Measurements from ENCODE around the gene RBM44.

Gene RBM44

GRCh38 chr2:237876532-237876931 is 78.0 kb downstream of the RBM44 start:
- no peak for TF ChIP-seq CTCF (IDR thresholded peaks at IDR 0.05)
- H3K27ac ChIP-seq: peak overlapping the region; percentile 46 to 72
- no peak overlapping the region for H3K4me3 ChIP-seq
- DNase-seq (ENCODE audit: low spot score): no peak

- Histone ChIP-seq H3K4me3 (no peak overlapping the region), H3K27ac (peak overlapping the region; percentile 46 to 72)
- no peak for TF ChIP-seq CTCF (IDR thresholded peaks at IDR 0.05)
- DNase-seq (ENCODE audit: low spot score): peak; percentile 65
Observed at GRCh38 chr2:237876951-237877491, 78.4 kb downstream of the RBM44 start.

- TF ChIP-seq CTCF (IDR thresholded peaks at IDR 0.05): no peak
- H3K4me3 ChIP-seq: no peak overlapping the region
- peak overlapping the region; percentile 46 to 72 for H3K27ac ChIP-seq
- DNase-seq (ENCODE audit: low spot score): peak; percentile 66
Observed at GRCh38 chr2:237877576-237878307, 79.2 kb downstream of the RBM44 start.

DNA sequence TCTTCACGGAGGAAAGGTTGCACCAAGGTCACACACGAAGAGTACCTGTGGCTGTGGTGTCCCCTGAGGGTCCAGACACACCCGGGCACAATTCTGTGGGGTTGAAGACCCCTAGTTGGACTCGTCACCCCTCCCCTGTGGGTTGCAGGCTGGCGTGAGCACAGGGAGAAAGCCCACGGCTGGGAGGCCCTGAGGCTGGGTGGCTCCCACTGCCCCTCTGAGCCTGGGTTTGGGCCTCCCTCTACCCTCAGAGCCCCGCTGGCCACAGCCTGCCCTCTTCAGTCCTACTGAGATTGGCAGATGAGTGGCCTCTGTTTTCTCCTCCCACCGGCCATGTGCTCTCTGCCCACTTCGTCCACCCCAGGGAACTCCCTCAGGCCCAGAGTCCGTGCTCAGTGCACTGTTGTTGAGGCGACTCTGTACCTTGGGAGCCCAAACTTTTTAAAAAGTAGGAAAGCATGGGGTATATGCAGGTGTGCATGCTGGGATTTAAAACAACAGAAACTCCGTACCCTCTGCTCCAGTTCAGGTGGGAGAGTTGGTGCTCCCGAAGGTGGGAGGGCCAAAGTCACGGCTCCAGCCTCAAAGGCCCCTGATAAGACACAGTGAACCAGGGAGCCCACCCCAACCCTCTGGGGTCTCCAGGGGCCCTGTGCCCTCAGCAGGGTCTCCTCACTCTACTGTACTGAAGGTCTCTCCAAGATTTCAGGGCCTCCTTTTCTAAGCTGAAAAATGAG is 79.9 kb downstream of the RBM44 start:
- H3K4me3 ChIP-seq: no peak overlapping the region
- H3K27ac ChIP-seq: peak overlapping the region; percentile 37 to 72
- TF ChIP-seq CTCF (IDR thresholded peaks at IDR 0.05): no peak
- DNase-seq (ENCODE audit: low spot score): peak; percentile 70

DNA sequence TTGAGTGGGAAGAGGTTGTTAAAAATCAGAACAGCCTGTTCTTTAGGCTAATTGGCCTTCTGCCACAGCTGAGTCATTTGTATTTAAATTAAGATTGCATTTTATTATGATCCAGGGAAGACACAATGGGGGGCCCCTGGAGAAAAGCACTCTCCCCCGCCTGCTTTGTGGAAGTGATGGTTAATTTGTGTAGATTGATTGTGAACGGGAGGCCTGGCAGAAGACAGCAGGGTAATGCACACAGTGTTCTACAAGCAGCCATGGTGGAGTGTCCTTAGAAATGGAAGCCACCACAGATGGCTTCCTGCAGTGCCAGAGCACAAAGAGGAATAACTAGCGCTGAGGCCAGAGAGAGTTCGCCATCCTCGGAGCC is 80.5 kb downstream of the RBM44 start:
- H3K27ac ChIP-seq: peak overlapping the region; percentile 37 to 72
- no peak for TF ChIP-seq CTCF (IDR thresholded peaks at IDR 0.05)
- DNase-seq (ENCODE audit: low spot score): peak; percentile 33
- H3K4me3 ChIP-seq: no peak overlapping the region

GRCh38 chr2:237879991-237880560 is 81.5 kb downstream of the RBM44 start:
- DNase-seq (ENCODE audit: low spot score): no peak
- TF ChIP-seq CTCF (IDR thresholded peaks at IDR 0.05): no peak
- H3K27ac ChIP-seq: no peak overlapping the region
- no peak overlapping the region for H3K4me3 ChIP-seq
